Gastrocnemius medialis (tissue), 4 donors: ENCODE measurements around the gene NPFF. TPM values are rescaled to one million over a fixed set of nuclear protein-coding genes. Genes with fewer than 3 reads are reported as not detected.

Experiments used
- ATAC-seq, 2 donors: fragments of 150-250 bp; one replicate each; pipeline ENCODE4 v1.9.1; 2016
- DNase-seq, 2 donors: peaks; one replicate each; pipeline ENCODE4 v3.0.0-alpha.2; 2019
- H3K27ac ChIP-seq, 4 donors: fragments of 200-600 bp; sonication (generic); 1 replicate in 1 of 4; 2 replicates in 3 of 4; pipeline ENCODE4 v1.5.1; 2016 to 2018; ENCODE audit warnings: mild to moderate bottlenecking in 2 of 4, moderate library complexity in 1 of 4
- H3K27me3 ChIP-seq, 3 donors: fragments of 200-600 bp; sonication (generic) in 2 of 3; 1 replicate in 1 of 3; 2 replicates in 2 of 3; pipeline versions ENCODE4 v1.5.1 to v1.6.0; 2016 to 2019; ENCODE audit warnings: mild to moderate bottlenecking in 1 of 3, moderate library complexity in 1 of 3
- H3K36me3 ChIP-seq, 2 donors: fragments of 200-600 bp; sonication (generic) in 1 of 2; one replicate each; pipeline ENCODE4 v1.5.1; 2017 to 2018
- H3K4me1 ChIP-seq, 2 donors: fragments of 200-600 bp; sonication (generic) in 1 of 2; one replicate each; pipeline ENCODE4 v1.5.1; 2016 to 2017; ENCODE audit warnings: mild to moderate bottlenecking in 2 of 2
- H3K4me3 ChIP-seq, 4 donors: fragments of 200-600 bp; sonication (generic) in 3 of 4; 1 replicate in 1 of 4; 2 replicates in 3 of 4; pipeline ENCODE4 v1.5.1; 2016 to 2019; ENCODE audit warnings: mild to moderate bottlenecking in 2 of 4
- H3K9me3 ChIP-seq, 3 donors: fragments of 200-600 bp; sonication (generic) in 2 of 3; 1 replicate in 1 of 3; 2 replicates in 2 of 3; pipeline ENCODE4 v1.5.1; 2016 to 2019
- CTCF ChIP-seq, 5 experiments: fragments of 450-650 bp in 3 of 5; fragments of 200-600 bp in 2 of 5; sonication (generic) in 2 of 5; IDR thresholded peaks in 4 of 5; conservative IDR thresholded peaks in 1 of 5; 1 replicate in 4 of 5; 2 replicates in 1 of 5; pipeline ENCODE4 v1.5.1; 2016 to 2019; ENCODE audit warnings: antibody characterized with exemption in 5 of 5, mild to moderate bottlenecking in 3 of 5, moderate library complexity in 3 of 5
- POLR2A ChIP-seq, 2 donors: fragments of 450-650 bp; IDR thresholded peaks; one replicate each; pipeline ENCODE4 v1.6.1; 2017; ENCODE audit warnings: antibody characterized with exemption in 2 of 2, mild to moderate bottlenecking in 2 of 2, moderate library complexity in 2 of 2
- in situ Hi-C, 4 donors: fragments of 200-750 bp; cut with MboI; loops; one replicate each; pipeline versions ENCODE4 v1.15.0 to v1.8.0; 2017; ENCODE audit warnings: low sequenced_read_pairs in 4 of 4
- intact Hi-C: fragments of 100-400 bp; cut with DNase I; formaldehyde crosslinking; loops from one replicate; pipeline ENCODE4 v1.15.1; 2023; ENCODE audit warnings: low total_unique reads
- total RNA-seq, 4 donors: library from RNA; depleted of rRNA; stranded (reverse); fragments of >200 nt; gene quantifications; one replicate each; pipeline versions ENCODE4 v1.1.0 to v1.2.3, GENCODE V29; 2016

NPFF gene
- total RNA-seq, 4 donors from 2014 or later = not detected

GRCh38 chr12:53499266-53500141 lies 7.8 kb downstream of the NPFF start, which contains the start of gene MAP3K12:
MAP3K12 (minus strand) TSS chr12:53499458; CDS start chr12:53487391, 12,067 bp downstream.
- in situ Hi-C loops (loop anchor here in 2 of 4 donors (10.0 kb wide), 2 partner anchors 55 to 175 kb away; partner anchors contain the start of genes AAAS (in 1 of the 2) and PRR13 (in 1 of the 2)), intact Hi-C loops (loop anchor here (1.0 to 5.0 kb wide), 5 partner anchors 58 to 513 kb away; partner anchors contain the start of genes PRR13 and SP1)
- ATAC-seq = no peak

GRCh38 chr12:53498235-53498630 lies 9.1 kb downstream of the NPFF start:
- no peak for ATAC-seq
- TF ChIP-seq CTCF (IDR thresholded peaks at IDR 0.05 in 4 of 5, conservative IDR thresholded peaks at IDR 0.05 in 1 of 5) (no peak), POLR2A (IDR thresholded peaks at IDR 0.05) (no peak)
- H3K36me3 ChIP-seq = no peaks in the 10 kb centered on the region
- no peak for DNase-seq
- intact Hi-C loops = loop anchor here (5.0 kb wide), 1 partner anchor 514 kb away; no protein-coding TSS in a partner anchor
- H3K4me3 ChIP-seq = no peak overlapping the region
- peaks cover 22 to 29% of the 10 kb centered on the region in 2 donors for H3K4me1 ChIP-seq
- no peaks in the 10 kb centered on the region for H3K9me3 ChIP-seq
- H3K27me3 ChIP-seq = no peaks in the 10 kb centered on the region
- peak overlapping the region in 2 of 4 donors; percentile 32 to 35 for H3K27ac ChIP-seq
- in situ Hi-C loops = no loop called here

More at GRCh38 chr12:53499266-53500141, 7.8 kb downstream of the NPFF start, which contains the start of gene MAP3K12:
- DNase-seq = peak; percentile 44 to 56
- Histone ChIP-seq H3K27ac (peak within 1 kb of the TSS; percentile 90 to 97 (median 92)), H3K36me3 (no peaks in the 10 kb centered on the region), H3K27me3 (no peaks in the 10 kb centered on the region), H3K4me1 (peaks cover 17 to 24% of the 10 kb centered on the region in 2 donors), H3K4me3 (peak within 1 kb of the TSS; percentile 73 to 84 (median 82)), H3K9me3 (no peaks in the 10 kb centered on the region)
- no peak for TF ChIP-seq CTCF (IDR thresholded peaks at IDR 0.05 in 4 of 5, conservative IDR thresholded peaks at IDR 0.05 in 1 of 5)
- no peak for TF ChIP-seq POLR2A (IDR thresholded peaks at IDR 0.05)

DNA sequence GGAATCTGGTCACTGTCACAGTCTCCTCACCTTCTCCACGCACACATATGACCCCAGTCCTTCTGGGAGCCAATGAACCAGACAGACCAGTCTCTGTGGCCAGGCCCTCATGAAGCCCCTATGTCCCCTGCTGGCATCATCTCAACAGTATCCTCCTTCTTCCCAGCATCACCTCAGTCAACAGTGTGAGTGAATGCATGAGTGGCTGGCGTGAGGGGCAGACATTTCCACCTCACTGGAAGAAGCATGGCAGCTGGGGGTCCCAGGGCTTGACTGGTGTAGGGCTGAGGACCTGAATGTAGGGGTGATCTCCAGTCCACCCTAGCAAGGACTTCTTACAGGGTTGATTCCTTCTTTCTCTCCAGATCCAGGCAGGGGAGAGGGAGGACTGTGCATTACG lies 9.8 kb downstream of the NPFF start:
- peaks cover 21 to 33% of the 10 kb centered on the region in 2 donors for H3K4me1 ChIP-seq

GRCh38 chr12:53496752-53497032 lies 10.6 kb downstream of the NPFF start:
- no peak overlapping the region for H3K4me3 ChIP-seq
- in situ Hi-C loops = no loop called here
- H3K27me3 ChIP-seq = no peaks in the 10 kb centered on the region
- TF ChIP-seq CTCF (IDR thresholded peaks at IDR 0.05 in 4 of 5, conservative IDR thresholded peaks at IDR 0.05 in 1 of 5) (no peak), POLR2A (IDR thresholded peaks at IDR 0.05) (no peak)
- H3K4me1 ChIP-seq = peaks cover 22 to 29% of the 10 kb centered on the region in 2 donors
- no peaks in the 10 kb centered on the region for H3K36me3 ChIP-seq
- peak overlapping the region in 3 of 4 donors; percentile 18 to 46 (median 28) for H3K27ac ChIP-seq
- no peaks in the 10 kb centered on the region for H3K9me3 ChIP-seq
- DNase-seq = no peak
- ATAC-seq = no peak
- intact Hi-C loops = loop anchor here (5.0 kb wide), 1 partner anchor 516 kb away; no protein-coding TSS in a partner anchor

More for the DNA sequence above, 9.8 kb downstream of the NPFF start:
- DNase-seq (no peak), ATAC-seq (no peak)
- intact Hi-C loops (loop anchor here (5.0 kb wide), 1 partner anchor 515 kb away; no protein-coding TSS in a partner anchor), in situ Hi-C loops (no loop called here)
- Histone ChIP-seq H3K9me3 (no peaks in the 10 kb centered on the region), H3K4me3 (no peak overlapping the region), H3K27ac (no peak overlapping the region), H3K27me3 (no peaks in the 10 kb centered on the region), H3K36me3 (no peaks in the 10 kb centered on the region)
- no peak for TF ChIP-seq POLR2A (IDR thresholded peaks at IDR 0.05)
- no peak for TF ChIP-seq CTCF (IDR thresholded peaks at IDR 0.05 in 4 of 5, conservative IDR thresholded peaks at IDR 0.05 in 1 of 5)
